Uterus (tissue), 2 donors: ENCODE results near the gene PPARGC1A.

ENCODE experiments used
- POLR2A ChIP-seq, 2 donors: fragments of 450-650 bp; IDR thresholded peaks; one replicate each; pipeline ENCODE4 v1.6.1; 2016; ENCODE audit warnings: antibody characterized with exemption in 2 of 2, mild to moderate bottlenecking in 1 of 2, moderate library complexity in 1 of 2
- TF ChIP-seq, protein P1 (sequence below), 4 experiments: fragments of 200-600 bp in 2 of 4; fragments of 450-650 bp in 2 of 4; sonication (generic) in 2 of 4; IDR thresholded peaks; one replicate each; pipeline ENCODE4 v1.5.1; 2016 to 2019; ENCODE audit warnings: antibody characterized with exemption in 4 of 4, mild to moderate bottlenecking in 2 of 4, moderate library complexity in 1 of 4

- TF ChIP-seq, protein P1, sequence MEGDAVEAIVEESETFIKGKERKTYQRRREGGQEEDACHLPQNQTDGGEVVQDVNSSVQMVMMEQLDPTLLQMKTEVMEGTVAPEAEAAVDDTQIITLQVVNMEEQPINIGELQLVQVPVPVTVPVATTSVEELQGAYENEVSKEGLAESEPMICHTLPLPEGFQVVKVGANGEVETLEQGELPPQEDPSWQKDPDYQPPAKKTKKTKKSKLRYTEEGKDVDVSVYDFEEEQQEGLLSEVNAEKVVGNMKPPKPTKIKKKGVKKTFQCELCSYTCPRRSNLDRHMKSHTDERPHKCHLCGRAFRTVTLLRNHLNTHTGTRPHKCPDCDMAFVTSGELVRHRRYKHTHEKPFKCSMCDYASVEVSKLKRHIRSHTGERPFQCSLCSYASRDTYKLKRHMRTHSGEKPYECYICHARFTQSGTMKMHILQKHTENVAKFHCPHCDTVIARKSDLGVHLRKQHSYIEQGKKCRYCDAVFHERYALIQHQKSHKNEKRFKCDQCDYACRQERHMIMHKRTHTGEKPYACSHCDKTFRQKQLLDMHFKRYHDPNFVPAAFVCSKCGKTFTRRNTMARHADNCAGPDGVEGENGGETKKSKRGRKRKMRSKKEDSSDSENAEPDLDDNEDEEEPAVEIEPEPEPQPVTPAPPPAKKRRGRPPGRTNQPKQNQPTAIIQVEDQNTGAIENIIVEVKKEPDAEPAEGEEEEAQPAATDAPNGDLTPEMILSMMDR (IDR thresholded peaks at IDR 0.05), result no peak
- no peak for TF ChIP-seq POLR2A (IDR thresholded peaks at IDR 0.05)
Measured at GRCh38 chr4:23897564-23898109, 7.8 kb upstream of the PPARGC1A start.
